Thyroid gland (tissue), 4 donors: ENCODE results near the gene TCF21.

Source experiments
- POLR2A ChIP-seq, 2 donors: fragments of 450-650 bp; IDR thresholded peaks; one replicate each; pipeline ENCODE4 v1.6.1; 2017; ENCODE audit warnings: antibody characterized with exemption in 2 of 2, mild to moderate bottlenecking in 2 of 2, moderate library complexity in 1 of 2
- TF ChIP-seq, protein P1 (sequence below), 6 experiments: fragments of 200-600 bp in 3 of 6; fragments of 450-650 bp in 3 of 6; sonication (generic) in 3 of 6; IDR thresholded peaks; one replicate each; pipeline ENCODE4 v1.5.1; 2016 to 2019; ENCODE audit warnings: antibody characterized with exemption in 6 of 6, mild to moderate bottlenecking in 2 of 6, inconsistent platforms in 1 of 6, moderate library complexity in 1 of 6

DNA sequence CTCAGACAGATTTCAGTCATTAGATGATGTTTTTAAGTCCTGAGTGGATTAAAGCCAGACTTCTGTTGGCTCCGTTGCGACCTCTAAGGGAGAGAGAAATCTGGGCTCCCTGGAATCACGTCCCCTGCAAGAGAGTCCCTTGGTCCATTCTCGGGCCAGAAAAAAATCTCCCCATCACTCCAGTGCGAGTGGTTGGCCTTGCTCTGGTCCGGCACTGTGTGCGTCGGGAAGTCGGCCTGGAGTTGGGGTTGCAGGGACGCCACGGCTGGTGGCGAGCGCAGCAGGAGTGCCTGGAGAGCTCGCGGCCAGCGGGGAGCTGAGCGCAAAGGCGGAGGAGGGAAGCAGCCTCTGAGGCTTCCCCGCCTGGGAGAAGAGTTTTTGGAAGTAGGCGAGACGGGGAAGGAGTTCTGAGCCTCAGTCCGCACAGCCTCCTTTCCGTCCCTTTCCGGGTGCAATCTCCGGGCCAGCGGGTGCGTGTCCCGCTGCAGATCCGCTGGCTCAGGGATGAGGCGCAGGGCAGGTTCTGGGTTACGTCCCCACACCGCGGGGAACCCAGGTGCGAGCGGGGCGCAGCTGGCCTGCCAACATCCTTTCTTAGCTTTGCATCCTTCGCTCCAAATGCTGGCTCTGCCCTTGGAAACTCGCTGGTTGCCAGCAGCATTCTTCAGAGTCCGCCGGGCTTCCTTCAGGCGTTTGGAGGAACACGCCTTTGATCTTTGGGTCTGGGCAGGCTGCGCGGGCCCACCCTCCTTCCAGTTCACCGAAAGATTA is 6.8 kb downstream of the TCF21 start:
- TF ChIP-seq, protein P1, sequence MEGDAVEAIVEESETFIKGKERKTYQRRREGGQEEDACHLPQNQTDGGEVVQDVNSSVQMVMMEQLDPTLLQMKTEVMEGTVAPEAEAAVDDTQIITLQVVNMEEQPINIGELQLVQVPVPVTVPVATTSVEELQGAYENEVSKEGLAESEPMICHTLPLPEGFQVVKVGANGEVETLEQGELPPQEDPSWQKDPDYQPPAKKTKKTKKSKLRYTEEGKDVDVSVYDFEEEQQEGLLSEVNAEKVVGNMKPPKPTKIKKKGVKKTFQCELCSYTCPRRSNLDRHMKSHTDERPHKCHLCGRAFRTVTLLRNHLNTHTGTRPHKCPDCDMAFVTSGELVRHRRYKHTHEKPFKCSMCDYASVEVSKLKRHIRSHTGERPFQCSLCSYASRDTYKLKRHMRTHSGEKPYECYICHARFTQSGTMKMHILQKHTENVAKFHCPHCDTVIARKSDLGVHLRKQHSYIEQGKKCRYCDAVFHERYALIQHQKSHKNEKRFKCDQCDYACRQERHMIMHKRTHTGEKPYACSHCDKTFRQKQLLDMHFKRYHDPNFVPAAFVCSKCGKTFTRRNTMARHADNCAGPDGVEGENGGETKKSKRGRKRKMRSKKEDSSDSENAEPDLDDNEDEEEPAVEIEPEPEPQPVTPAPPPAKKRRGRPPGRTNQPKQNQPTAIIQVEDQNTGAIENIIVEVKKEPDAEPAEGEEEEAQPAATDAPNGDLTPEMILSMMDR (IDR thresholded peaks at IDR 0.05), result no peak
- TF ChIP-seq POLR2A (IDR thresholded peaks at IDR 0.05), result no peak
